CD4-positive, alpha-beta T cell (primary cell): ENCODE data around the gene LUM. TPM values are rescaled to one million over a fixed set of nuclear protein-coding genes. Genes with fewer than 3 reads are reported as not detected.

Experiments used
- ATAC-seq: fragments of 200-7000 bp; cut with Tn5 transposase; one replicate; pipeline ENCODE4 v1.10.0; 2022; ENCODE audit warnings: mild to moderate bottlenecking; ENCODE audit not compliant: poor library complexity
- CTCF ChIA-PET: fragments of 350-600 bp; sonication (Branson Sonifier 250); formaldehyde crosslinking; loops from one replicate; lab custom pipeline; 2021; ENCODE audit warnings: antibody characterized with exemption, inconsistent platforms; lab: Charles Lee
- POLR2A ChIA-PET: fragments of 350-600 bp; sonication (Branson Sonifier 250); formaldehyde crosslinking; loops from one replicate; lab custom pipeline; 2021; ENCODE audit warnings: antibody characterized with exemption, inconsistent platforms; lab: Charles Lee
- DNase-seq, 14 experiments: peaks; one replicate each; pipeline ENCODE4 v3.0.0-alpha.2; 2013 to 2020; ENCODE audit warnings: mixed read lengths in 2 of 14
- H3K27ac ChIP-seq, 2 donors: one replicate each; pipeline versions ENCODE4 v1.5.1 to v1.7.0; 2013; ENCODE audit warnings: low read length in 2 of 2, low read depth in 1 of 2, mild to moderate bottlenecking in 1 of 2
- H3K27me3 ChIP-seq, 2 experiments: 1 replicate in 1 of 2; 2 replicates in 1 of 2; pipeline versions ENCODE4 v1.6.1 to v1.7.0; 2013; ENCODE audit warnings: low read length in 2 of 2, control low read depth in 1 of 2, mild to moderate bottlenecking in 1 of 2, moderate library complexity in 1 of 2; ENCODE audit not compliant: insufficient read depth in 2 of 2, control insufficient read depth in 1 of 2
- H3K36me3 ChIP-seq: one replicate; pipeline ENCODE4 v1.6.1; 2013; ENCODE audit warnings: low read length, control low read depth; ENCODE audit not compliant: insufficient read depth
- H3K4me1 ChIP-seq: one replicate; pipeline ENCODE4 v1.6.1; 2013; ENCODE audit warnings: low read length, control low read depth; ENCODE audit not compliant: insufficient read depth
- H3K4me3 ChIP-seq: one replicate; pipeline ENCODE4 v1.5.1; 2013; ENCODE audit warnings: mild to moderate bottlenecking, low read length, moderate library complexity
- H3K9me3 ChIP-seq, 2 experiments: 1 replicate in 1 of 2; 2 replicates in 1 of 2; pipeline versions ENCODE4 v1.6.1 to v1.7.0; 2013; ENCODE audit warnings: low read length in 2 of 2, mild to moderate bottlenecking in 2 of 2, control low read depth in 1 of 2, moderate library complexity in 1 of 2; ENCODE audit not compliant: control insufficient read depth in 1 of 2, insufficient read depth in 1 of 2
- H3K27ac Mint-ChIP-seq: one replicate; pipeline ENCODE4 v1.8.0; 2020; ENCODE audit warnings: mixed read lengths
- H3K27me3 Mint-ChIP-seq: one replicate; pipeline ENCODE4 v1.8.0; 2021; ENCODE audit warnings: mixed read lengths
- H3K36me3 Mint-ChIP-seq: one replicate; pipeline ENCODE4 v1.8.0; 2021; ENCODE audit warnings: low read depth, mixed read lengths
- H3K4me1 Mint-ChIP-seq: one replicate; pipeline ENCODE4 v1.8.0; 2021; ENCODE audit warnings: low read depth, mixed read lengths
- H3K4me3 Mint-ChIP-seq: one replicate; pipeline ENCODE4 v1.8.0; 2020; ENCODE audit warnings: mild to moderate bottlenecking, mixed read lengths
- H3K9me3 Mint-ChIP-seq: one replicate; pipeline ENCODE4 v1.8.0; 2020; ENCODE audit warnings: mixed read lengths
- CTCF ChIP-seq: fragments of 200-600 bp; IDR thresholded peaks from one replicate; pipeline ENCODE4 v1.8.0; 2022; ENCODE audit warnings: antibody characterized with exemption, mild to moderate bottlenecking
- intact Hi-C, 2 experiments: fragments of 100-400 bp; cut with DNase I in 1 of 2; cut with micrococcal nuclease in 1 of 2; formaldehyde crosslinking; loops; one replicate each; pipeline versions ENCODE4 v1.15.1 to v1.9.0; 2023 to 2025; cut with DNase I, micrococcal nuclease
- total RNA-seq, 174 experiments: library from RNA in 2 of 174; stranded (reverse) in 2 of 174; gene quantifications; one replicate each; pipeline ENCODE4 v1.2.3 and lab custom pipeline; 2021 to 2026

Gene LUM
- total RNA-seq, 2 experiments from 2014 or later, result not detected

- ATAC-seq (no peak), DNase-seq (no peak)
- H3K9me3 ChIP-seq, result no peaks in the 10 kb centered on the region
- Mint-ChIP-seq H3K36me3 (no peaks in the 10 kb centered on the region), H3K4me3 (no peak overlapping the region), H3K9me3 (no peaks in the 10 kb centered on the region), H3K27ac (no peak overlapping the region), H3K27me3 (peaks cover 2% of the 10 kb centered on the region), H3K4me1 (no peaks in the 10 kb centered on the region)
- no peak for TF ChIP-seq CTCF
- no peak overlapping the region for H3K27ac ChIP-seq
- H3K27me3 ChIP-seq, result no peaks in the 10 kb centered on the region
- no peaks in the 10 kb centered on the region for H3K36me3 ChIP-seq
- ChIA-PET POLR2A (no interaction called here), CTCF (no interaction called here)
- H3K4me3 ChIP-seq, result no peak overlapping the region
- no peaks in the 10 kb centered on the region for H3K4me1 ChIP-seq
- intact Hi-C loops, result no loop called here
These were observed 37.9 kb downstream of the LUM start for GRCh38 chr12:91073426-91073825.

GRCh38 chr12:91072931-91073330 is 38.4 kb downstream of the LUM start:
- ATAC-seq, result no peak
- no peak for TF ChIP-seq CTCF
- Histone ChIP-seq H3K4me1 (no peaks in the 10 kb centered on the region), H3K36me3 (no peaks in the 10 kb centered on the region), H3K27me3 (no peaks in the 10 kb centered on the region), H3K9me3 (no peaks in the 10 kb centered on the region), H3K4me3 (no peak overlapping the region), H3K27ac (no peak overlapping the region)
- H3K9me3 Mint-ChIP-seq, result no peaks in the 10 kb centered on the region
- DNase-seq, result no peak
- intact Hi-C loops, result no loop called here
- H3K27ac Mint-ChIP-seq, result no peak overlapping the region
- no peaks in the 10 kb centered on the region for H3K4me1 Mint-ChIP-seq
- ChIA-PET POLR2A (no interaction called here), CTCF (no interaction called here)
- no peaks in the 10 kb centered on the region for H3K36me3 Mint-ChIP-seq
- H3K4me3 Mint-ChIP-seq, result no peak overlapping the region
- peaks cover 6% of the 10 kb centered on the region for H3K27me3 Mint-ChIP-seq

- no peak overlapping the region for H3K27ac Mint-ChIP-seq
- CTCF ChIA-PET, result no interaction called here
- H3K27me3 Mint-ChIP-seq, result peaks cover 6% of the 10 kb centered on the region
- Histone ChIP-seq H3K27ac (no peak overlapping the region), H3K36me3 (no peaks in the 10 kb centered on the region), H3K4me1 (no peaks in the 10 kb centered on the region), H3K9me3 (no peaks in the 10 kb centered on the region), H3K27me3 (no peaks in the 10 kb centered on the region), H3K4me3 (no peak overlapping the region)
- no peak overlapping the region for H3K4me3 Mint-ChIP-seq
- intact Hi-C loops, result no loop called here
- DNase-seq, result no peak
- POLR2A ChIA-PET, result no interaction called here
- no peak for TF ChIP-seq CTCF
- H3K36me3 Mint-ChIP-seq, result no peaks in the 10 kb centered on the region
- no peaks in the 10 kb centered on the region for H3K4me1 Mint-ChIP-seq
- no peaks in the 10 kb centered on the region for H3K9me3 Mint-ChIP-seq
- no peak for ATAC-seq
These were observed 40.4 kb downstream of the LUM start for GRCh38 chr12:91070936-91071335.
